NCI-H82 (cell line): Measurements from ENCODE around the gene ZFP36L1.

Source experiments
- DNase-seq: peaks from one replicate; lab custom pipeline; 2025; lab: John Stamatoyannopoulos, UW

The ZFP36L1 gene

DNA sequence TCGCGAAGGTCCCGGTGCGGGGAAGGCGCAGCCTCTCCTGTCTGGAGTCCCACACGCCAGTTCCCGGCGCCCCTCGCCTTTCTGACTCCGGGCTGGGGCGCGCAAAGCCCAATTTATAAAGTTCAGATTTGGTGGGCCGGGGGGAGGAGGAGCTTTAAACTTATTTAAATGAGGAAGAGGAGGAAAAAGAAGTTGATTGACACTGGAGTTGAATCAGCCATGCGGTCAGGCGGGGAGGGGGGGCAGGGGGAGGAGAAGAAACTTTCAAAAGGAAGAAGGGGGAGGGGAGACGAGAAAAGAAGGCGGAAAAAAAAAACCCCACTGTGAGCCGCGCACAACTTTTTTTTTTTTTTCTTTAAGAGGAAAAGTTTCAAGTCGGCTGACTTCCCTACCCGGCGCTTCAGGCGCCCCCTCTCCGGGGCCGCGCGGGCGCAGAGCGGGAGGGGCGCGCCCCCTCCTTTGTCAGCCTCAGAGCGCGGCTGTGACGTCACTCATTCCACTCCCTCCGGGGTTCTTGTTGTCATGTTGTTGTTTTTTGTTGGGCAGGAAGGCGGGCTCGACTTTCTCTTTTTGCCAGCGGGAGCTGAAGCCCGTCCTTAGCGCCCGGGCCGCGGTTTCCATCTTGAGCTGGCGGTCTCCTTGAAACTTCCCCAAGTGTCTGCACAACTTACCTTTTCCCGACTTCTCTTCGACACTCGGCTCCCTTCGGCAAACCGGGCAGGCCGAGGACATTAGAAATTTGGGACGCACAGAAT is at the start of gene ZFP36L1:
TSS of gene ZFP36L1 (minus strand) at position 89 of the 755 bp plus-strand sequence. CDS start 129 bp downstream, outside the sequence.
- DNase-seq, result peak; percentile 57

DNA sequence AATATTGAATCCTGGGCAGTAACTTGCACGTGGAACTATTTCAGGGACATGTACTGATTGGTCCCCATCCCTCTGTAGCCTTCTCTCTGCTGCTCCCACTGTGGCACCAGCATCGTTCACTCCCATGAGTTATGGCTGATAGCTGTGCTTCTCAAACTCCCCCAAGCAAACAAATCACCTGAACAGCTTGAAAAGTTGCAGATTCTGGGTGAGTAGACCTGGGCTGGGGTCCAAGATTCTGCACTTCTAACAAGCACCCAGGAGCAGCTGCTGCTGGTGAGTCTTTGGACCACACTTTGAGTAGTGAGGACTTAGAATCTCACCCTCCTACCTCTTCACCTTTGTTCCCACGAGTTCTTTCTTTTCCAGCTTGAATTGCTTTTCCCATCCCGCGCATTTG is 49.4 kb upstream of the ZFP36L1 start:
- no peak for DNase-seq

GRCh38 chr14:68841016-68841809 is 48.3 kb upstream of the ZFP36L1 start:
- no peak for DNase-seq

- no peak for DNase-seq
Observed at GRCh38 chr14:68840454-68840853, 47.6 kb upstream of the ZFP36L1 start.

GRCh38 chr14:68836082-68836481 is 43.2 kb upstream of the ZFP36L1 start:
- DNase-seq, result no peak

GRCh38 chr14:68834816-68835215 is 41.9 kb upstream of the ZFP36L1 start:
- no peak for DNase-seq

GRCh38 chr14:68828698-68829097 is 35.8 kb upstream of the ZFP36L1 start:
- DNase-seq, result no peak

DNA sequence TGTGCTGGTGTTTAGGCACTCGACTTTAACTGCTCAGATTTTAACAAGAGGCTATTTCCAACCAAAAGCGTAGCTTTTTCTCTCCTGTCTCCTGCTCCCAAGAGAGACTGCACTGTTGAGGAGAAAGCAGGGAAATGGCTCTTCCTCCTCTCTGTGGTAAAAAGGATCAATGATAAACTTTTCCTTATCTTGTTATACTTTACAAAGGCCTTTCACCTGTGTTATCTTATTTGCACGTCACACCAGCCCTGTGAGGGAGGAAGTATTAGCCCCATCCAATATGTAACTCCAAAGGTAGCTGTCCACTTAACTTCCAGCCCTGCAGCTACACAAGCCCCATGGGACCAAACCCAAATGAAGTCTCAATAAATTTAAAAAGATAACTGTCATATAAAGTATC is 32.9 kb upstream of the ZFP36L1 start:
- no peak for DNase-seq

DNA sequence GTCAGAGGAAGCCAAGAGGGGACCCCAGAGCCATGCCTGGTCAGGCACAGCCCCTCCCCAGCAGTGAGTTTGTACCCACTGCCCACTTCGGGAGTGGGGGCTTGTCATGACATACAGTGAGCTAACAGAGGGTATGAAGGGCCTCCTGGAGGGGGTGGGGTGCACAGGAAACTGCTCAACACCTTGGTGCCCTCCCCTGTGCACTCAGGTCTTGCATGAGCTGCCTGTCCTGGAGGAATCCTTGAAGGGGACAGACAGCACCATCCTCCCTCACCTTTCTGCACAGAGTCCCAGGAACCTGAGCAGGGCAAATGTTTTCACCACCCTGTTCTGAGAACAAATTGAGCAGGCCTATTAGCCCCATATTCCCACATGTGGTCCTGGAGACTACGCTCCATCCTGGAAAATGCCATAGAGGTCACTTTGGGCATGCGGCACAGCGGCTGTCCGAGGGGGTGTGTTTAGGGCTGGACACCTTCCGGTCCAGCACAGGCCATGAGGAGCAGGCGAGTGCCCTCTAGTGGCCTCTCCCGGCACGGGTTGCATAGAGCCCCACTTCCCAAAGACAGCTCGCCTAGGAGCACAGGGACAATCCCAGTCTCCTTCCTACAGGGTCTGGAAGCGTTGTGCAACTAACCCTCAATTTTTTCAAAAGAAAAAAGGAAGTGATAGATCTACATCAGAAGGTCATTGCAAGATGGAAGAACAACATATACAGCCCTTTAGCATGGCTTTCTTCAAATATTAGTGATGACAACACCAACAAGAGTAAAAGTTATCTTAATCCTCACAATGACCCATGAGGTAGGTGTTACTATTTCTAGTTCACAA is 31.9 kb upstream of the ZFP36L1 start:
- peak; percentile 89 for DNase-seq

GRCh38 chr14:68824207-68824516 is 31.3 kb upstream of the ZFP36L1 start:
- no peak for DNase-seq

- no peak for DNase-seq
Observed at GRCh38 chr14:68823434-68824206, 30.8 kb upstream of the ZFP36L1 start.

GRCh38 chr14:68822926-68823325 is 30.1 kb upstream of the ZFP36L1 start:
- DNase-seq, result no peak

DNA sequence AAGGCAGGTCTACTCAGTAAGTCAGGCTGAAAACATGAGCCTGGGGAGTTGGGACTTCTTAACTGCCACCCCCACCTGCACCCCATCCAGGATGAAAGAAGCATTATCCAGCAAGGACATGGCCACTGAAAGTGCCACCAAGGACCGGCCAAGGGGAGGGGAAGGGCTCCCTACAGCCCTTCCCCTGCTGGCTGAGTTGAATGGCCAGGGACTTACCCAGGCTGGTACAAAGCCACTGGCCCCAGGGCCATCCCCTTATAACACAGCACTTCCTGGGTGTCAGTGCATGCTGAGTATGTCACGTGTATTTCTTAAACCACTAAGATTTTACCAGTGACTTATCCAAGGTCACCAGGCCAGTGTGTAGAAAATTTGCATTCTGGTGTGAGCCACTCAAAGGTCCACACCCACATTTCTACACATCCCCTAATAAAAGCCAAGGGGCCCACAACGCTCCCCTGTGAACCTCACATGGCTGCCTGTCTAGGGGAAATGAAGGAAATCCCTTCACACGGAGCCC is 29.3 kb upstream of the ZFP36L1 start:
- DNase-seq, result no peak

- DNase-seq, result no peak
Observed at GRCh38 chr14:68820999-68821683, 28.3 kb upstream of the ZFP36L1 start.

GRCh38 chr14:68820536-68820935 is 27.7 kb upstream of the ZFP36L1 start:
- DNase-seq, result no peak

- no peak for DNase-seq
Observed at GRCh38 chr14:68820119-68820518, 27.3 kb upstream of the ZFP36L1 start.

DNA sequence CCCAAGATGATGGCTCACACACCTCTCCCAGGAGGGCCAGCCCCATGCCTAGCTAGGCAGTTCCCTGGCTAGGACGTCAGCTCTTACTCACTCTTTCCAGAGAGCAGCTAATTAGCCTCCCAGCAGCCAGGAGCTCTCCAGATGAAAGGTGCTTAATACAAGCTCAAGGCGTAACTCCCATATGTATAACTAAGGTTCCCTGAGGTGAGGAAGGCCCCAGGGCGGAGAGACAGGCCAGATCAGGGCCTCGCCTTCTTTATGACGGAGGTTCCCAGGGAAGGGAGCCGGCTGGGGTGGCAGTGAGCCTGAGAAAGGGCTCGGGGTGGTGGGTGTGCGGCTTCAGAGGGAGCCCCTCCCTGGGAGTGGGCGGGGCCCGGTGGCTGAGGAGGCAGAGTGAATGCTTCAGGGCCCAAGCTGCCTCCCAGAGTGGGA is 26.4 kb upstream of the ZFP36L1 start:
- peak; percentile 62 for DNase-seq

DNA sequence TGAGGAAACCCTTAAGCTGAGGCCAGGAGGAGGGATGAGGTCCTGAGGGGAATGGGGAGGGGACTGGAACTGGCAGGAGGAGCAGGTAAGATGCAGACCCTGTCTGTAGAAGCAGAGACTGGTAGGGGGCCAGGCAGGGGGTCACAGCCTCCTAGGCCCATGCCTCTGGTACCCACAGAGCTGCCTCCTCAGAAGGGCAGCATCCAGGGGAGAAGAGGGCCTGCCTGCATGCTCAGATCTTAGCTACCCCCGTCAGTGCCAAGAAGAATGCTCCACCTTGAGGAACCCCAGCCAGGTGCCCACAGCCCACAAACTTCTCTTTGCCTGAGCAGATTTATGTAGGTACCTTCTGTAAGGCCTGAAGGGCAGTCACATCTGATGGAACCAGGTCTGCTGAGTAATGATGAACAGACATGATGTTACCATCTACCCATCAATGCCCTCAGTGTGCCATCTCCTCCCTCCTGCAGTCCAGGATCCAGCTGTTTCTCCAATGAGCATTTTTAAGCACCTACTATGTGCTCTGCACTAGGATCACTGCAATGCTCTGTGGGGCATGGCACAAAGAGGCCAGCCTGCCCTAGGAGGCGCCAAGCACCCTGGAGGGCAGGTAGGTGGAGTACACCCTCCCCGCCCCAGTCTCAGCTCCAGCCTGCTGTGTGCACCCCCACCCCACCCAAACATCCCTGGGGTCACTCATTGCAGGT is 24.8 kb upstream of the ZFP36L1 start:
- no peak for DNase-seq

GRCh38 chr14:68816943-68817430 is 24.1 kb upstream of the ZFP36L1 start:
- no peak for DNase-seq
